CD4-positive, alpha-beta T cell (primary cell): ENCODE results near the gene LHB. TPM values are rescaled to one million over a fixed set of nuclear protein-coding genes. Genes with fewer than 3 reads are reported as not detected.

Source experiments
- ATAC-seq: fragments of 200-7000 bp; cut with Tn5 transposase; one replicate; pipeline ENCODE4 v1.10.0; 2022; ENCODE audit warnings: mild to moderate bottlenecking; ENCODE audit not compliant: poor library complexity
- CTCF ChIA-PET: fragments of 350-600 bp; sonication (Branson Sonifier 250); formaldehyde crosslinking; loops from one replicate; lab custom pipeline; 2021; ENCODE audit warnings: antibody characterized with exemption, inconsistent platforms; lab: Charles Lee
- POLR2A ChIA-PET: fragments of 350-600 bp; sonication (Branson Sonifier 250); formaldehyde crosslinking; loops from one replicate; lab custom pipeline; 2021; ENCODE audit warnings: antibody characterized with exemption, inconsistent platforms; lab: Charles Lee
- DNase-seq, 14 experiments: peaks; one replicate each; pipeline ENCODE4 v3.0.0-alpha.2; 2013 to 2020; ENCODE audit warnings: mixed read lengths in 2 of 14
- H3K27ac ChIP-seq, 2 donors: one replicate each; pipeline versions ENCODE4 v1.5.1 to v1.7.0; 2013; ENCODE audit warnings: low read length in 2 of 2, low read depth in 1 of 2, mild to moderate bottlenecking in 1 of 2
- H3K27me3 ChIP-seq, 2 experiments: 1 replicate in 1 of 2; 2 replicates in 1 of 2; pipeline versions ENCODE4 v1.6.1 to v1.7.0; 2013; ENCODE audit warnings: low read length in 2 of 2, control low read depth in 1 of 2, mild to moderate bottlenecking in 1 of 2, moderate library complexity in 1 of 2; ENCODE audit not compliant: insufficient read depth in 2 of 2, control insufficient read depth in 1 of 2
- H3K36me3 ChIP-seq: one replicate; pipeline ENCODE4 v1.6.1; 2013; ENCODE audit warnings: low read length, control low read depth; ENCODE audit not compliant: insufficient read depth
- H3K4me1 ChIP-seq: one replicate; pipeline ENCODE4 v1.6.1; 2013; ENCODE audit warnings: low read length, control low read depth; ENCODE audit not compliant: insufficient read depth
- H3K4me3 ChIP-seq: one replicate; pipeline ENCODE4 v1.5.1; 2013; ENCODE audit warnings: mild to moderate bottlenecking, low read length, moderate library complexity
- H3K9me3 ChIP-seq, 2 experiments: 1 replicate in 1 of 2; 2 replicates in 1 of 2; pipeline versions ENCODE4 v1.6.1 to v1.7.0; 2013; ENCODE audit warnings: low read length in 2 of 2, mild to moderate bottlenecking in 2 of 2, control low read depth in 1 of 2, moderate library complexity in 1 of 2; ENCODE audit not compliant: control insufficient read depth in 1 of 2, insufficient read depth in 1 of 2
- H3K27ac Mint-ChIP-seq: one replicate; pipeline ENCODE4 v1.8.0; 2020; ENCODE audit warnings: mixed read lengths
- H3K27me3 Mint-ChIP-seq: one replicate; pipeline ENCODE4 v1.8.0; 2021; ENCODE audit warnings: mixed read lengths
- H3K36me3 Mint-ChIP-seq: one replicate; pipeline ENCODE4 v1.8.0; 2021; ENCODE audit warnings: low read depth, mixed read lengths
- H3K4me1 Mint-ChIP-seq: one replicate; pipeline ENCODE4 v1.8.0; 2021; ENCODE audit warnings: low read depth, mixed read lengths
- H3K4me3 Mint-ChIP-seq: one replicate; pipeline ENCODE4 v1.8.0; 2020; ENCODE audit warnings: mild to moderate bottlenecking, mixed read lengths
- H3K9me3 Mint-ChIP-seq: one replicate; pipeline ENCODE4 v1.8.0; 2020; ENCODE audit warnings: mixed read lengths
- intact Hi-C, 2 experiments: fragments of 100-400 bp; cut with DNase I in 1 of 2; cut with micrococcal nuclease in 1 of 2; formaldehyde crosslinking; loops; one replicate each; pipeline versions ENCODE4 v1.15.1 to v1.9.0; 2023 to 2025; cut with DNase I, micrococcal nuclease
- total RNA-seq, 174 experiments: library from RNA in 2 of 174; stranded (reverse) in 2 of 174; gene quantifications; one replicate each; pipeline ENCODE4 v1.2.3 and lab custom pipeline; 2021 to 2026
- TF ChIP-seq, protein P1 (sequence below): fragments of 200-600 bp; IDR thresholded peaks from one replicate; pipeline ENCODE4 v1.8.0; 2022; ENCODE audit warnings: antibody characterized with exemption, mild to moderate bottlenecking

The LHB gene
- total RNA-seq, 2 experiments from 2014 or later: not detected

DNA sequence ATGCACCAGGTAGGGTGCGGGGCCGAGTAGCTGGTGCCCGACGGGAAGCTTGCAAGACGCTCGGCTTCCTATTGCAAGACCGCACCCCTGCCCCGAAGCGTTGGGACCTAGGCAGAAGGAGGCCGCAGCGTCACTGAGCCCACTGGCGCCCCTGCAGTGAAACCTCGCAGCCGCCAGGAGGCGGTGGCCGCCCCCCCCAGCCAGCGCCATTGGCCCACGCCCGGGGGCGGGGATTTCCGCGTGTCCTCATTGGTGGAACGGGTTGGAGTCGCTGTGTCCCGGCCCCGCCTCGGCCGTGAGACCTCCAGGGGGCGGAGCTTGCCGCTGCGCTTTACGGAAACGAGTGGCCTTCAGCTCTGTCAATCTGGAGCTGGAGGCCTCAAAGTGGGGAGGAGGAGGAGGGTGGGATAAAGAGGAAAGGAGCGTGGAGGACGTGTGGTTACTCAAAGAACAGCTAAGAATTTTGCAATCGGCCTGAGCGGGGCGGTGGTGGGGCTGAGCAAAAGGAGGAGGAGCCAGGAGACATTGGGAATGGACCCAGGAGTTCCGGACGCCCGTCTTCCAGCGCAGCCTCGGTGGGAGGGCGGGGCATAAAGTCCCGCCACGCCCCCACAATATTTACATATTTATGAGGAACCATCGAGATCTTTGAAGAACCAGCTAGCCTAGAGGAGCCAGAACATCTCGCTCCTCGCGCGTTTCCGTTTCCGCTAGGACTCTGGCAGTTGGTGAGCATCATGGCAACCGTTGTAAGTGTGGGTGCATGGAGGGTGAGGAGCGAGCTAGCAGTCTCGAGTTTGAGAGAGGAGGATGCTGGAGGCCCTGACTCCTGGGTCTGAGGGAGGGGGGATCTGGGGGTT lies 23.5 kb downstream of the LHB start, which contains the start of the genes GYS1 and RUVBL2:
Gene GYS1, minus strand, starts transcription at position 135 of the 860 bp plus-strand sequence. CDS start 197 bp downstream, outside the sequence.
Gene RUVBL2, plus strand, starts transcription at position 713 of the 860 bp plus-strand sequence. Its CDS starts 25 bp downstream, at position 738.
- H3K36me3 Mint-ChIP-seq: peaks cover 29% of the 10 kb centered on the region
- H3K27ac ChIP-seq: peak within 1 kb of the TSS; percentile 82 to 83
- no peaks in the 10 kb centered on the region for H3K9me3 Mint-ChIP-seq
- DNase-seq (peak; percentile 98 to 100 (median 99)), ATAC-seq (peak; percentile 92)
- ChIA-PET POLR2A (interaction anchor here (0.6 to 3.3 kb wide), 52 partner anchors 10 to 1719 kb away, joined by 3 to 41 read pairs (median 4); partner anchors contain the start of genes AKT1S1, AP2A1, ATF5 and BAX), CTCF (interaction anchor here (0.6 to 2.4 kb wide), 34 partner anchors 9 to 724 kb away, joined by 3 to 15 read pairs (median 4); partner anchors contain the start of genes BAX, FTL, LIN7B and NUCB1)
- peaks cover 43% of the 10 kb centered on the region for H3K4me1 ChIP-seq
- H3K36me3 ChIP-seq: peaks cover 7% of the 10 kb centered on the region
- H3K4me3 ChIP-seq: peak within 1 kb of the TSS; percentile 84
- H3K4me1 Mint-ChIP-seq: peaks cover 46% of the 10 kb centered on the region
- intact Hi-C loops: loop anchor here (2.0 to 10.0 kb wide), 9 partner anchors 25 to 629 kb away; partner anchors contain the start of genes CYTH2 (in 1 of the 2), DHDH (in 1 of the 2), IZUMO1 (in 1 of the 2) and SLC17A7 (in 1 of the 2)
- peak within 1 kb of the TSS; percentile 92 for H3K4me3 Mint-ChIP-seq
- TF ChIP-seq, protein P1, sequence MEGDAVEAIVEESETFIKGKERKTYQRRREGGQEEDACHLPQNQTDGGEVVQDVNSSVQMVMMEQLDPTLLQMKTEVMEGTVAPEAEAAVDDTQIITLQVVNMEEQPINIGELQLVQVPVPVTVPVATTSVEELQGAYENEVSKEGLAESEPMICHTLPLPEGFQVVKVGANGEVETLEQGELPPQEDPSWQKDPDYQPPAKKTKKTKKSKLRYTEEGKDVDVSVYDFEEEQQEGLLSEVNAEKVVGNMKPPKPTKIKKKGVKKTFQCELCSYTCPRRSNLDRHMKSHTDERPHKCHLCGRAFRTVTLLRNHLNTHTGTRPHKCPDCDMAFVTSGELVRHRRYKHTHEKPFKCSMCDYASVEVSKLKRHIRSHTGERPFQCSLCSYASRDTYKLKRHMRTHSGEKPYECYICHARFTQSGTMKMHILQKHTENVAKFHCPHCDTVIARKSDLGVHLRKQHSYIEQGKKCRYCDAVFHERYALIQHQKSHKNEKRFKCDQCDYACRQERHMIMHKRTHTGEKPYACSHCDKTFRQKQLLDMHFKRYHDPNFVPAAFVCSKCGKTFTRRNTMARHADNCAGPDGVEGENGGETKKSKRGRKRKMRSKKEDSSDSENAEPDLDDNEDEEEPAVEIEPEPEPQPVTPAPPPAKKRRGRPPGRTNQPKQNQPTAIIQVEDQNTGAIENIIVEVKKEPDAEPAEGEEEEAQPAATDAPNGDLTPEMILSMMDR: peak; percentile 97
- no peaks in the 10 kb centered on the region for H3K9me3 ChIP-seq
- no peaks in the 10 kb centered on the region for H3K27me3 Mint-ChIP-seq
- H3K27me3 ChIP-seq: no peaks in the 10 kb centered on the region
- H3K27ac Mint-ChIP-seq: peak within 1 kb of the TSS; percentile 90

GRCh38 chr19:48992581-48993174 lies 24.2 kb downstream of the LHB start:
- CTCF ChIA-PET: interaction anchor here (0.5 to 2.4 kb wide), 17 partner anchors 13 to 725 kb away, joined by 3 to 15 read pairs (median 5); partner anchors contain the start of genes BAX, NUCB1 and PPP1R15A

More at GRCh38 chr19:48992581-48993174, 24.2 kb downstream of the LHB start:
- DNase-seq: peak in 2 of 14 experiments; percentile 8 to 33
- H3K4me1 ChIP-seq: peaks cover 43% of the 10 kb centered on the region
- POLR2A ChIA-PET: interaction anchor here (0.8 to 3.3 kb wide), 32 partner anchors 14 to 1719 kb away, joined by 3 to 41 read pairs (median 4); partner anchors contain the start of genes AKT1S1, AP2A1, CA11 and CGB7
- Mint-ChIP-seq H3K9me3 (no peaks in the 10 kb centered on the region), H3K27me3 (no peaks in the 10 kb centered on the region), H3K4me3 (peak overlapping the region; percentile 92), H3K27ac (peak overlapping the region; percentile 90), H3K4me1 (peaks cover 40% of the 10 kb centered on the region), H3K36me3 (peaks cover 34% of the 10 kb centered on the region)
- no peaks in the 10 kb centered on the region for H3K27me3 ChIP-seq
- TF ChIP-seq, protein P1: no peak
- peak overlapping the region; percentile 41 to 82 for H3K27ac ChIP-seq
- no peaks in the 10 kb centered on the region for H3K9me3 ChIP-seq
- H3K4me3 ChIP-seq: peak overlapping the region; percentile 84
- H3K36me3 ChIP-seq: peaks cover 10% of the 10 kb centered on the region
- no peak for ATAC-seq
- intact Hi-C loops: loop anchor here (2.0 to 10.0 kb wide), 9 partner anchors 26 to 628 kb away; partner anchors contain the start of genes CYTH2 (in 1 of the 2), DHDH (in 1 of the 2), IZUMO1 (in 1 of the 2) and SLC17A7 (in 1 of the 2)
